HG02943 (cell line): ENCODE results near the gene LMBR1.
A peak's percentile ranks its signal among the peaks of the same experiment; 100 is the strongest.
"Not testable (repeated sequence)": the region's sequence is repeated elsewhere in the genome, so short reads cannot be mapped to it uniquely, and the experiment has no call there.

ENCODE experiments used
- ATAC-seq: cut with Tn5 transposase; IDR thresholded peaks from one replicate; pipeline ENCODE4 v1.9.1; 2021; ENCODE audit warnings: mild to moderate bottlenecking, low read depth, moderate library complexity; ENCODE audit not compliant: unreplicated experiment

Gene LMBR1

DNA sequence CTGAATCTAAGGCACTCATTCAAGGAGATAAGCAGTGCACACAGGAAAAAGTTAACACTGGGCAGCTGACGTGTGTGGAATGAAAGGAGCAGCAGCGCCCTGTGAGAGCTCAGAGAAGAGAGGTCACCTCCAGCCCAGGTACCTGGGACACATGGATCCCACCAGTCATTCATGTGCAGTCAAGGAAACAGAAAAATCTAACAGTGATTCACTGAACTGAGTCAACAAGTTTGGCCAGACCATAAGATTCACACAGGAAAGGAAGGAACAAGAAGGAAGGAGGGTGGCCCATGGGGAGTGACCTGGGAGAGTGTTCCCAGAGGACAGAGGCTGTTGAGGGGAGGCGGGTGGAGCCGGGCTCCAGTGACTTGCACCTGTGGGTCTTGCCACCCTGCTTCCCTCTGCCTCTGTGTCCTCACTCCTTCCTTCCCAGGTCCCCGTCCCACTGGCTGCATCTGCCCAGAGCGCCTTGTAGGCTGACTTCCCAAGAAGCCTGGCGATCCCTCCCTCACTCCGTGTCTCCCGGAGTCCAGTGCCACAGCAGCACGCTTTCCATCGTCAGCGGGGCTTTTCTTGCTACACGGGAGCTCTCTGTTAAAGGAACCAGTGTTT, 224.7 kb downstream of the LMBR1 start:
- ATAC-seq, result no peak

DNA sequence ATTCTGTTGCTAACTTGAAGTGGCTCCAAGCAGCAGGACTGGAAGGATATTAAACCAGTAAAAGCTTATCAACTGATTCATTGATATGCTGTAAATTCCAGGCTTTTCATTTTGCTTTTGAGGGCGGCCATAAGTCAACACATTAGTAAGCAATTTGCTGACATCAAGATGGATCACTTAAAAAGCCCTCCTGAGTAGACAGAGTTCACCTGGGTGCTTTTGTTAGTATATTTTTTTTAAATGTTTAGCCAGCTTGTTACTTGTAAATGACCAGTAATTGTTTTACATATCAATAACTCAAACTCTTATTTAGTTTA, 225.9 kb downstream of the LMBR1 start:
- no peak for ATAC-seq

DNA sequence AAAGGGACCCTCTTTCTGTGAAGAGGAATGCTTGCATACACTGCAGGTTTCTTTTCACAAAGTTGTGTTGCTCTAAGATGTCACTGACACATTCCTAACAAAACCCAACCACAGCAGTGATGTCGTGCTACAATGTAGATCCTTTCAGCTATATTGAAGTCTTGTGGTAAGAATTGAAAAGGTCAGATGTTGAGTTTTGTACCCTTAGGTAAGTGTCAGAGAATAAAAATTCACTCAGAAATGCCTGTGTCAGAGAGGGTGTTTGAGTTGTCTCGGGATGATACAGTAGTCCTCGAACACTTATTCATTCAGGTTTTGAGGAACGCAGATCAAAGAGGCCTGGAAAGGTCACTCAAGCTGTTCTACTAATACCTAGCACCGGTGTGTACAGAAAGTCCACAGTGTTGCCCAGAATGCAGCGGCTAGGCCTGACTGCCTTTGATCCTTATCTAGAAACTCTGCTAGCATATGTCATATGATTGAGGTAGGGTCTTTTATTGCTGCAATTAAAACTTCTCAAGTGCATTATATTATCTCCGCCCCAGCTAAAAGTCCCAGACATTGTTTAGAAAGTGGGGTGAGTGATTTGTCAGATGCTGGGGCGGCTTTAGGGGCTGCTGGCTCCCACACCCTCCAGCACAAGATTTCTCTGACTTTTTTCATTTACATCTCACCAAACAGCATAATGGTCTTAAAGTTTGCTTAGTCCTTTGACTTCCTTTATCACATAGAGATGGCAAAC, 226.4 kb downstream of the LMBR1 start:
- ATAC-seq, result no peak

DNA sequence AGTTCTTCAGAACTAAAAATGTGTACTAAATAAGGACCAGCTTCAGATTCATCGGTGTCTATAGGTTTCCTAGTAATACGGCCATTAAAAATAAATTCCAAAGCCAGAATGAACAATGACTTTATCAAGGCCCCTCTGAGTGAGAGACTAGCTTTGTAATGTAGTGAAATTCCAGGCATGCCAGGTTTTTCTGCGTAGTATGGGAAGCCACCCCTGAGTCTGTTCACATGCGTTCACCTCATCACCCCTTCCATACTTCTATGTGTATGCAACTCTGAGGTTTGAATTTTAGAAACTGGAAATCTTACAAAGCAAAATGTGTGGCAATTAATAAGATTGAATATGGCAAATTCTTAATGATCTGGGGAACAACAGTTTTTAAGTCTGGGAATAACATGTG, 227.9 kb downstream of the LMBR1 start:
- ATAC-seq, result no peak

DNA sequence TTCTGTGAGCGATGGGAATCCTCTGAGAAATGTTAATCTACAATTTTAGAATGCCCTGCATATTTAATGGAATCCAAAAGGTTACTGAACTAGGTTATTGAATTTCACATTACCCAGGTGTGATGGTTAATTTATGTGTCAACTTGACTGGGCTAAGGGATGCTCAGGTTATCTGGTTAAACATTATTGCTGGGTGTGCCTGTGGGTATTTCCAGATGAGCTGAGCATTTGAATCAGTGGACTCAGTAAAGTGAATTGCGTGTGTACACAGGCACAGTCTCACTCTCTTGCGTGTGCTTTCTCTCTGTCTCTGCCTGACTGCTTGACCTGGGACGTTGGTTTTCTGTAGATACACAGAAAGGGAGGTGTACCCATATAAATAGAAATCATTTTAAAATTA, 230.7 kb downstream of the LMBR1 start:
- no peak for ATAC-seq

DNA sequence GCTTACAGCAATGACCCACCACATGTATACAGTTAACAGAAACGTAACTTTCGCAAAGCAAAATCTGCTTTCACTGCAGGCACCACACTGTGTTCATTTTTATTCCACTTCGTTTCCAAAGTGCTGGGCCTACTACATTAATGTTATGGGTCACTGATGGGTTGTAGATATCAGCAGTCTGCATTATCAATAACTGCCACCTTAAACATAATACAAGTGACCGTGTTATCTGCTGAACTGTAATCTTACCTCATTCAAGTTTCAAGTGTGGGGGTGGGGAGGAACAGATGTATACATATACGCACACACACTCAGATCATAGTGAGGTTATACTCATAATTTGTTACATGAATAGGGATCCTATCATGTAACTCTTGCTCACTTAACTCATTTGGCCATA, 231.3 kb downstream of the LMBR1 start:
- no peak for ATAC-seq

DNA sequence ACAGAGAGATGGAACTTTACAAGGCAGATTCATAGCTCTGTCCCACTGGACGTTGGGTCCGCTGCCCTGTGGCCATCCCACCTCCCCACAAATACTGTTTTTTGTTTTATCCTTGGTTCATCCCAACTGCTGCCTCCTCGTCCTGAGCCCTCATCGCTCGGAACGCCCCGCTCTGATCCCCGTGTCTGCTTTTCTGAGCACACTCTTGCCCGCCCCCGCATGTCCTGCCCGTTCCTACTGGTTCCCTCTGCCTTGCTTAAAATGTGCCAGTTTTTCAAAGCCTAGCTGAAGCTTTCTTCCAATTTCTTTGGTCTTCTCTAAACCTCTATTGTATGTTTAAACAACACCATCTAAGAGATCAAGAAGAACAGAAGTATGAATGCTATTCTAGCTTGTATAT, 233.0 kb downstream of the LMBR1 start:
- no peak for ATAC-seq

DNA sequence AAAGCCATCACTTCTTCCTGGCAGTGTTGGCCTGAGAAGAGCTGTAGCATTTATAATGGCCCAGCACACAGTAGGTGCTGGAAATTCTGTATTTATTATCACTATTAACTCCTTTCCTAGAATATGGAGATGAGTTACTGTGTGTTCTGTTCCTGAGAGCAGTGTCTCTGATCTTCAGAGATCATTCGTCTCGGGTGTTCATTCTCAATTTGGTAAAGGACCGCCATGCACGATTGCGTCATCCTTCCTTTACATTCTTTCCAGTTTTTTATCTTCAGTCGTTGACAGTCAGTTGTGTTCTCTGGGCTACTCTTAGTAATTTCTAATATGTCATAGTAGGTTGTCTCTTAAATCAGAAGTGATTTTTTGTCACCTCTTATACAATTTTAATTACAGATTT, 233.8 kb downstream of the LMBR1 start:
- ATAC-seq, result no peak

DNA sequence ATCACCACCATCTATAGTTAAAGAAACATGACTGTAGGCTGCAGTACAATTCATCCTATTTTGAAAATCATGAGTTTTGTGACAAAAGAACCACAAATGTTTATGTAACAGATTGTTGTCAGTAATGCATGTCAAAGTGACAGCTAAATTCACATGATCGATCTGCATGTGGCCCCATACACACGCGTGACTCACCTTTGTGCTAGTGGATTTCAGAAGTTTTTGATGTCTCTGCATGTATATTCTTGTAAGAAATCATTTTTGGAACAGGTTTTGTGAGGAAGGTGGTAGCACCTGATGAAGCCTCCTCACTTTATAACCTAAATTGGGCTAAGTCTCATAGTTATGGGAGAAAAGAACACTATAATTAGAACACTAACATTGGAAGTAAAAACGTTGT, 235.3 kb downstream of the LMBR1 start:
- no peak for ATAC-seq

DNA sequence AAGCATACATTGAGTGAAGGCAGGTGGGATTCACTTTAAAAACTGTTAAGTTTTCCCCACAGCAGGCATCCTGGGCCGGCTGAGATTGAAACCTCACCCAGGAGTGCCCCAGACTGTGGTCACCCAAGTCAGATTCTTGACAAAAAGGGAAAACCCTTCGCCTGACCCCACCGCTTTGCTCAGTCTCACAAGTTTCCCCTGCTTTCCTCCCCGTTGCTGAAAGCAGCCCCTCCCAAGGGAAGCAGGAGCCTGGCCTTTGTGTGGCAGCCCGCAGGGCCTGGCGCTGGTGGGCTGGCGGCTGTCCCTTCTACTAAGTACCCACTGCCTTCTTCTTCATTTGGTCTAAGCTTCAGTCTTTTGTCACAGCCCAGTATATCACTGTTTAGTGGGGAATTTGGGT, 236.4 kb downstream of the LMBR1 start:
- no peak for ATAC-seq

DNA sequence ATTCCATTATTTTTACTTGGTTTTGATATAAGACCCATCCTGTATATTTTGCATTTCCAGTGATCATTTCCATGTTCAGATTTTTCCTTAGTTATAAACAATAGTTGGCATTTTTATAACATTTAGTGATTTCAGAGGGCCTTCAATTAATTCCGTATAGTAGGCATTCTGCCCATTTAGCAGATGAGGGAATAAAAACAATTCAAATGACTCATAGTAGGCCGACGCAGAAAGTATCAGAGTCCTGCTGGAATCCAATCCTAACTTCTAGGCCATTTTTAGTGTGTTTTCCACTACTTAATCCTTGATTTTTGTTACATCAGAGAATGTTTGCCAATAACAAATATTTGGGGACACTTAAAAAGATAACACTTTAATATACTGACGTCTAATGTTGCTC, 237.0 kb downstream of the LMBR1 start:
- no peak for ATAC-seq

DNA sequence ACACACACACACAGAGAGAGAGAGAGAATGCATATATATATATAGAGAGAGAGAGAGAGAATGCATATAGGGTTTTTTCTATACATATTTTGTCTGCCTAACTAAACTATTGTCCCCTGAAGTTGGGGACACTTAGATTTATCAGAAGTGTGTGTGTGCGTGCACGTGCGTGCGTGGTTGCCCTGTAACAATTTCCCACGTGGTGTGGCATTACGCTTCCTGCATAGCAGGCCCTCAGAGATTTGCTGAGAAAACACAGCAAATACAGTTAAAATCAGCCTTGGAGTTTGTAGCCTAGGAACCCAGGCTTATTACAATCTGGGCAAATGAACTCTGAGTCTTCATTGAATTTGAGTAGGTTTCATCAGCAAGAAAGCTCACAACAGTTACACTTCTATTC, 237.7 kb downstream of the LMBR1 start:
- no peak for ATAC-seq

DNA sequence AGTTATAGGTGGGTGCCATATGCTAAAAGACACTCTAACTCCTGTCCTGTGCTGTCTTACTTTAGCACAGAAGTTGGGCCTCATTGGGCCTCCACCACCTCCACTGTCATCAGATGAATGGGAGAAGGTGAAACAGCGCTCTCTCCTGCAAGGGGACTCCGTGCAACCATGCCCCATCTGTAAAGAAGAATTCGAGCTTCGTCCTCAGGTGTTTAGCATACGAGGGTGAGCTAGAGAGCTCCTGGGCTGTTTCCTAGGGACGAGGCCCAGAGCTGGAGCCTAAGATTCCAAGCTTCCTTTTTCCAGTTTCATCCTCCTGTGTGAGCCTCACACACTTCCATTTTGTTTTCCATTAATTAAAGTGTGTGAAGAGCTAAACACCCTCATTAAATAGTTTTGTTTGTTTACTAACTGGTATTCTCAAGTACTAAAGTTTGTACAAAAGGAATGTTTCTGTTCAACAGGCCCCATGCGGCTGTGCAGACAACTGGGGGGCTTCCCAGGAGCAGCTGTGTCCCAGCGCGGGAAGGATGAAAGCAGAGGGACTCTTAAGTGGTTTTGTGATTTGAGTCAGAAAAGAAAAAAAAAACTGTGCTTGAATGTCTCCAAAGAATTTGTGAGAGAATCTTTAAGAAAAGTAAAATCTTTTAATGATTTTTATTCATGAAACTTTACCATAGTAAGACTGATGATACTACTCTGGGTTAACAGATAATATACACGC, 238.3 kb downstream of the LMBR1 start:
- ATAC-seq, result no peak

DNA sequence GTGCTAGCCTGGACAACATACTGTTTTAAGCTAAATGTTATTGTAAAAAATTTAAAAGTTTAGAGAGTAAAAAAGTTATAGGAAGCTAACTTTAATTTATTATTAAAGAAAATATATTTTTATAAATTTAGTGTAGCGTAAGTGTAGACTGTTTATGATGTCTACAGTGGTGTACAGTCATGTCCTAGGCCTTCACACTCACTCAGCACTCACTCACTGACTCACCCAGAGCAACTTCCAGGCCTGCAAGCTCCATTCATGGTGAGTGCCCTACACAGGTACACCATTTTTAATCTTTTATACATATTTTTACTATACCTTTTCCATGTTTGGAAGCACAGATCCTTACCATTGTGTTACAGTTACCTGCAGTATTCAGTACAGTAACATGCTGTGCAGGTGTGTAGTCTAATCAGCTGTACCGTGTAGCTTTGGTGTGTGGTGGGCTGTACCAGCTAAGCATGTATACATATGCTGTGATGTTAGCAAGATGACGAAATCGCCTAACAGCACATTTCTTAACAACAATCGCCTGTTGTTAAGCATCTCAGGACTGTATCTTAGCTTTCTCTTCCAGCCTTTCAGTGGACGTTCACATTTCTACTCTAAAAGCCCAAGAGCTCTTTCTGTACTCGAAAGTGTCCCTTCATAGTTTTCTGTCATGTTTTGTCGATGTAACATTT, 240.0 kb downstream of the LMBR1 start:
- ATAC-seq, result no peak

DNA sequence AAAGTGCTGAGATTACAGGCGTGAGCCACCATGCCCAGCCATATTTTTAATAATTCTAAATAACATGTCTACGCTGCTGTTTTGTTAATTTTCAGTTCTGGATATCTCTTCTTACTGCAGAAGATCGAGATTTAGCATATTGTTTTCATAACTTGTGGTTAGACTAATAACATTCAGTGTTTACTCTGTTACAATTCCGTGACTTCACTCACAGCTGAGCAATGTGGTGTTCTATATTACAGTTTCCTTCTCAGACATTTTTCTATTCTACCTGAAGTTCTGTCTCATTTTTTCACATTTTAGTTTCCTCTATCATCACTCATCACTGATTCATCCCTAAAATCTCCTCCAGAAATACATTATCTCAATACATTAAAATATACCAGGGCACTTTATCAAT, 241.5 kb downstream of the LMBR1 start:
- no peak for ATAC-seq

DNA sequence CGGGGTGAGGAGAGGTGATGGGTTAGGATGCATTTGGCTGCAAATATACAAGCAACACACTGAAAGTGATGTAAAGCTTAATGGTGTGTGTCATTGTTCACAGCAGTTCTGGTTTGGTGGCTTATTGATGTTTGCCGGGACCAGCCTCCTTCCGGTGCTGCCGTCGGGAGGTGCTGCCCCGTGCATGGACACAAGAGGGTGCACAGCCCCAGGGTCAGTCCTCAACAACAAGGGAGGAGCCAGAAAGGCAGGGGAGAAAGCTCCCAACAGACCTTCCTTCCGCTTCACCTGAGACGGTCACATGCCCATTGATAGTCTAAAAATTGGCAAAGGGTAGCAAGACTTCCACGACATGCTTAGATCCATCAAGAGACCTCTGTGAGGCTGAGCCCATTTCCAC, 242.9 kb downstream of the LMBR1 start:
- ATAC-seq, result no peak

DNA sequence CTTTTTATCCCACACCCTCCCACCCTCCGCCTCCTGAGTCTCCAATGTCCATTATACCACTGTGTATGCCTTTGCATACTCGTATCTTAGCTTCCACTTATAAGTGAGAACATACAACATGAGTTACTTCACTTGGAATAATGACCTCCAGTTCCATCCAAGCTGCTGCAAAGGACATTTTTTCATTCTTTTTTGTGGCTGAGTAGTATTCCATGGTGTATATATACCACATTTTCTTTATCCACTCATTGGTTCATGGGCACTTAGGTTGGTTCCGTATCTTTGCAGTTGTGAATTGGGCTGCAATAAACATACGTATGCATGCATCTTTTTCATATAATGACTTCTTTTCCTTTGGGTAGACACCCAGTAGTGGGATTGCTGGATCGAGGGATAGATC, 245.7 kb downstream of the LMBR1 start:
- not testable (repeated sequence) for ATAC-seq

DNA sequence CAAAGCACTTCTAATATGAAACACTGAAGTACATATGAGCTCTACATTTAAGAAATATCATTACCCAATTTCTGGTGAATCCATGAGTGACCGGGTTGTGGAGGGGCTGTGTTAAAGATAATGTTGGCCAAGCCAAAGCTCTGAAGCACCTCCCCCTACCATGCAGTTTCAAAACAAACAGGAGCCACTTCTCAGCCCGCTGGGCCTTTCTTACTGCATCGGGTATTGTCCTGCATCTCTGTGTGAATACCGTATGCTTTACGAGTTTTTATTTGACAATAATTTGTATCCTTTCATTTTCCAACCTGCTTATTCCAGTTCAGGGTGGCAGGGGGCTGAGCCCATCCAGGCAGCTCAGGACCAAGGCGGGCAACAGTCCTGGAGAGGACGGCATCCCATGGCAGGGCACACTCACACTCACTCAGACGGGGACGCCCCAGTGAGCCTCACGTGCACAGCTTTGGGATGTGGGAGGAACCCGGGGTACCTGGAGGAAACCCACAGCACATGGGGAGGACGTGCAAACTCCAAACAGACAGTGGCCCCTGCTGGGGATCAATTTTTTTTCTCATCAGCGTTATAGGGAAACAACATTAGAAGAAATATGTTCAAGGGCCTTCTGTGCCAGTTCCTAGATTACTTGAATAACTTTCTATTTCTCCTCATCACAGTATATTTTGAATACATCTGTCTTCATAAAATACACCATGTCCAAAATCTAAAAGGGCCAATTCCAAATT, 250.5 kb downstream of the LMBR1 start:
- no peak for ATAC-seq

DNA sequence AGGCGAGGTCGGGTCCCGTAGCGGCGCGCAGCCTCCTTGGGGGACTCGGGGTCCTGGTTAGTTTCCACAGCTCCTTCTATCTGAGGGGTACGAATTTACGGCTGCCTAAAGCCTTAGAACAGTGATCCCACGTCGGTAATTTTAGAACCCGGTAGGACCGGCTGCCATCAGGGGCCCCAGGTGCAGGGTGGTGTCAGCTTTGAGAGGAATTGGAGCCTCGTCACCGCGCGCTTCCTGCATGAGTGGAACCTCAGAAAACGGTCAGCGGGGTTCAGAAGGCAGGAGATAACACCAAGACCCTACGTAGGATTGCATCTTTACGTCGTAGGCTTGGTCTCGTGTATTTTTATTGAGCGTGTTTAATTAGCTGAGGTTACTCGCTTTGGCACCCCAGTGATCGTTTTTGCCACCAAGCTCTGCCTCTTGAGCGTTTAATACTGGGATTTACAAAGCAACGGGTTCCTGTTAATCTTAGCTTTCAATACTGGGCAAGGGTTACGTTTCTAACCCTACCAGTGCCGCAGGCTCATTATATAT, 252.0 kb downstream of the LMBR1 start:
- ATAC-seq, result peak; percentile 47

DNA sequence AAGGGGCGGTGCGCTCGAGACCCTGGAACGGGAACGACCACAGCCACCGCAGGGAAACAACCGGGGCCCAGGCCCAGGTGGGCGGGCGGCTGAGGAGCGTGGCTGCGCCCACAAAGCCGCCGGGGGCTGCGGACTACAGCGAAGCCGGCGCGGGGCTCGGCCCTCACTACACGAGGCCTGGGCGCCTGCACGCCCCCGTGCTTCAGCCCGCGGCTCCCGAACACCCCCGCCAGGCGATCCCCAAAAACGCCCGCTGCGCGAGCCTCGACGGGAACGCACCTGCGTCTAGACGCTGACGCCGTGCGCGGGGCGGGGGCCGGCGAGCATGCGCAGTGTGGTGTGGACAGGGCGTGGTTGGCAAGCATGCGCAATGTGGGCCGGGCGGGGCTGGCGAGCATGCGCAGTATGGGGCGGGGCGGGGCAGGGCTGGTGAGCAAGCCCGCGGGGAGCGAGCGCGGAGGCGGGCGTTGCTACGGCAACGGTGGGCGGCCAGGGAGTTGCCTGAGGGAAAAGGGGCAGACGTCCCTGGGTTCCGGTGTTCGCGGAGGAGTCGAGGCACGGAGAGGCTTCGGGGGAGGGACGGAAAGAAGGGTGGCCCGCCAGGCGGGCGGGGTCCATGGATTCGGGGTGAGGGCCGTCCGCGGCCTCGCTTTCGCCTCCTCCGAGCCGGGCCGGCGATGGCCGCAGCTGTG, 252.6 kb downstream of the LMBR1 start, which contains the start of gene RNF32:
Gene RNF32 (plus strand): TSS at position 518 of the 692 bp plus-strand sequence. CDS start 3,104 bp downstream, outside the sequence.
- peak; percentile 75 for ATAC-seq
